ENCODE measurements around the gene PRKD3. TPM values are rescaled to one million over a fixed set of nuclear protein-coding genes. Genes with fewer than 3 reads are reported as not detected.
A peak's percentile ranks its signal among the peaks of the same experiment; 100 is the strongest.

Gene PRKD3
- total RNA-seq, 4 donors from 2014 or later = 29.3 to 40.3 (median 38.3) TPM

GRCh38 chr2:37287966-37288365 is 36.7 kb downstream of the PRKD3 start:
- TF ChIP-seq POLR2AphosphoS5 (IDR thresholded peaks at IDR 0.05) (no peak), CTCF (IDR thresholded peaks at IDR 0.05) (peak in 1 of 4 experiments; percentile 14), POLR2A (IDR thresholded peaks at IDR 0.05) (no peak), EP300 (IDR thresholded peaks at IDR 0.05) (no peak)
- WGBS, 2 donors (ENCODE audit: low coverage in 1 of 2) = 86 to 97% methylated on average over 2 of the region's 2 CpGs
- Histone ChIP-seq H3K27ac (no peak overlapping the region), H3K27me3 (no peaks in the 10 kb centered on the region), H3K4me1 (peaks cover 0 to 3% (median 0%) of the 10 kb centered on the region in 3 donors), H3K4me3 (no peak overlapping the region), H3K36me3 (peaks cover 0 to 73% of the 10 kb centered on the region in 2 donors), H3K9me3 (no peaks in the 10 kb centered on the region)
- ATAC-seq = no peak

GRCh38 chr2:37284381-37284780 is 40.3 kb downstream of the PRKD3 start:
- no peak for ATAC-seq
- Histone ChIP-seq H3K4me3 (no peak overlapping the region), H3K36me3 (peaks cover 6 to 72% of the 10 kb centered on the region in 2 donors)

GRCh38 chr2:37283207-37283606 is 41.4 kb downstream of the PRKD3 start:
- peaks cover 6 to 70% of the 10 kb centered on the region in 2 donors for H3K36me3 ChIP-seq
- H3K27ac ChIP-seq = no peak overlapping the region
- H3K9me3 ChIP-seq = no peaks in the 10 kb centered on the region
- no peak overlapping the region for H3K4me3 ChIP-seq
- TF ChIP-seq EP300 (IDR thresholded peaks at IDR 0.05) (no peak), POLR2A (IDR thresholded peaks at IDR 0.05) (no peak), POLR2AphosphoS5 (IDR thresholded peaks at IDR 0.05) (peak; percentile 25), CTCF (IDR thresholded peaks at IDR 0.05) (no peak)
- no peaks in the 10 kb centered on the region for H3K27me3 ChIP-seq
- no peak for ATAC-seq
- WGBS, 2 donors (ENCODE audit: low coverage in 1 of 2) = 52 to 93% methylated on average over 2 of the region's 2 CpGs
- peaks cover 0 to 3% (median 0%) of the 10 kb centered on the region in 3 donors for H3K4me1 ChIP-seq

More at GRCh38 chr2:37284381-37284780, 40.3 kb downstream of the PRKD3 start:
- no peaks in the 10 kb centered on the region for H3K9me3 ChIP-seq
- H3K4me1 ChIP-seq = peaks cover 0 to 3% (median 0%) of the 10 kb centered on the region in 3 donors
- H3K27me3 ChIP-seq = no peaks in the 10 kb centered on the region
- no peak overlapping the region for H3K27ac ChIP-seq
- TF ChIP-seq POLR2AphosphoS5 (IDR thresholded peaks at IDR 0.05) (no peak), EP300 (IDR thresholded peaks at IDR 0.05) (no peak), POLR2A (IDR thresholded peaks at IDR 0.05) (no peak)

- WGBS, 2 donors (ENCODE audit: low coverage in 1 of 2) = 86 to 96% methylated on average over 2 of the region's 2 CpGs
- H3K36me3 ChIP-seq = peaks cover 6 to 69% of the 10 kb centered on the region in 2 donors
- H3K4me3 ChIP-seq = no peak overlapping the region
- H3K27me3 ChIP-seq = no peaks in the 10 kb centered on the region
- ATAC-seq = no peak
- H3K9me3 ChIP-seq = no peaks in the 10 kb centered on the region
- H3K27ac ChIP-seq = no peak overlapping the region
- TF ChIP-seq EP300 (IDR thresholded peaks at IDR 0.05) = no peak
- no peak for TF ChIP-seq CTCF (IDR thresholded peaks at IDR 0.05)
- TF ChIP-seq POLR2AphosphoS5 (IDR thresholded peaks at IDR 0.05) = no peak
- TF ChIP-seq POLR2A (IDR thresholded peaks at IDR 0.05) = no peak
- H3K4me1 ChIP-seq = peaks cover 0 to 3% (median 0%) of the 10 kb centered on the region in 3 donors
These were observed 41.9 kb downstream of the PRKD3 start for GRCh38 chr2:37282746-37283145.

- TF ChIP-seq CTCF (IDR thresholded peaks at IDR 0.05) (no peak), POLR2AphosphoS5 (IDR thresholded peaks at IDR 0.05) (no peak), POLR2A (IDR thresholded peaks at IDR 0.05) (no peak), EP300 (IDR thresholded peaks at IDR 0.05) (no peak)
- H3K4me1 ChIP-seq = peaks cover 0 to 3% (median 0%) of the 10 kb centered on the region in 3 donors
- H3K4me3 ChIP-seq = no peak overlapping the region
- ATAC-seq = no peak
- no peak overlapping the region for H3K27ac ChIP-seq
- WGBS, 2 donors (ENCODE audit: low coverage in 1 of 2) = 89 to 90% methylated on average over 1 of the region's 1 CpG
- H3K27me3 ChIP-seq = no peaks in the 10 kb centered on the region
- H3K9me3 ChIP-seq = no peaks in the 10 kb centered on the region
- H3K36me3 ChIP-seq = peaks cover 6 to 69% of the 10 kb centered on the region in 2 donors
These were observed 42.7 kb downstream of the PRKD3 start for GRCh38 chr2:37281916-37282315.

Data from gastroesophageal sphincter (tissue), 4 donors.